NOMO-1 (cell line): Measurements from ENCODE around the gene RALY.
"Not testable (repeated sequence)": the region's sequence is repeated elsewhere in the genome, so short reads cannot be mapped to it uniquely, and the experiment has no call there.

ENCODE experiments used
- DNase-seq, 2 experiments: peaks; one replicate each; lab custom pipeline; 2025; ENCODE audit not compliant: unreplicated experiment in 2 of 2; lab: John Stamatoyannopoulos, UW

The RALY gene

DNA sequence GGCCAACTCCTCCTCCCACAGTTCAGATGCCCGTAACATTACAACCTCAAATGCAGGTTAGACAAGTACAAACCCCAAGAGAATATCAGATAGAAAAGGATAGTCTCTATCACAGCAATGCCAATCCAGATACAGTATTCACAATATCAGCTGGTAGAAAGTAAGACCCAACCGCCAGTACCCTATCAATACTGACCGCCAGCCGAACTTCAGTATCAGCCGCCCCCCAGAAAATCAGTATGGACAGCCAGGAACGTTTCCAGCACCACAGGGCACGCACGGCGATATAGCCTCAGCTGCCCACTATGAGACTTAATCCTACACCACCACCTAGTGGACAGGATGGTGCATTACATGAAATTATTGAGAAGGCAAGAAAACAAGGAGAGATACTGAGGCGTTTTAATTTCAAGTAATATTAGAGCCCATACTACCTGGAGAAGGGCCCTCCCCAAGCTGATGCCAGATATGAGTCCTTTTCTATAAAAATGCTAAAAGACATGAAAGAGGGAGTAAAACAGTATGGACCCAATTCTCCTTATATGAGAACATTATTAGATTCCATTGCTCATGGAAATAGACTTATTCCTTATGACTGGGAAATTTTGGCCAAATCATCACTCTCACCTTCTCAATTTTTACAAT lies 135.9 kb downstream of the RALY start:
- DNase-seq: peak; percentile 41 to 72

DNA sequence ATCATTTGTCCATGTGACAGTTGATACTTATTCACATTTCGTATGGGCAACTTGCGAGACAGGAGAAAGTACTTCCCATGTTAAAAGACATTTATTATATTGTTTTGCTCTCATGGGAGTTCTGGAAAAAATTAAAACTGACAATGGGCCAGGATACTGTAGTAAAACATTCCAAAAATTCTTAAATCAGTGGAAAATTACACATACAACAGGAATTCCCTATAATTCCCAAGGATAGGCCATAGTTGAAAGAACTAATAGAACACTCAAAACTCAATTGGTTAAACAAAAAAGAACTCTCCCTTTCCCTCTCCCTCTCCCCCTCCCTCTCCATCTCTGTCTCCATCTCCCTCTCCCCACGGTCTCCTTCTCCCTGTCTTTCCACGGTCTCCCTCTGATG lies 137.8 kb downstream of the RALY start:
- no peak for DNase-seq

GRCh38 chr20:34132491-34132890 lies 138.8 kb downstream of the RALY start:
- DNase-seq: not testable (repeated sequence)

- DNase-seq: peak; percentile 12 to 25
These were observed 139.2 kb downstream of the RALY start for GRCh38 chr20:34132943-34133342.

DNA sequence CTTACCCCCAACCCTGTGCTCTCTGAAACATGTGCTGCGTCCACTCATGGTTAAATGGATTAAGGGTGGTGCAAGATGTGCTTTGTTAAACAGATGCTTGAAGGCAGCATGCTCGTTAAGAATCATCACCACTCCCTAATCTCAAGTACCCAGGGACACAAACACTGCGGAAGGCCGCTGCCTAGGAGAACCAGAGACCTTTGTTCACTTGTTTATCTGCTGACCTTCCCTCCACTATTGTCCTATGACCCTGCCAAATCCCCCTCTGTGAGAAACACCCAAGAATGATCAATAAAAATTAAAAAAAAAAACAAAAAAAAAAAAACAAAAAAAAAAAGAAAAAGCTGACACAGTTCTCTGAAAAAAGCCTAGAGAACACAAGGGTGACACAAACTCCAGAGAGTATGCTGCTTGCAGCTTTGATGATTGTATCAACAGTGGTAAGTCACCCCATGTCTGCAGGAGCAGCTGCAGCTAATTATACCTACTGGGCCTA lies 139.7 kb downstream of the RALY start:
- DNase-seq: not testable (repeated sequence)
